ENCODE results near the gene SIT1.

Gene SIT1

GRCh38 chr9:35599763-35600604, 50.7 kb downstream of the SIT1 start:
- H3K4me1 Mint-ChIP-seq (ENCODE audit: low read depth) = peaks cover 18% of the 10 kb centered on the region
- no peak overlapping the region for H3K27ac Mint-ChIP-seq
- no peaks in the 10 kb centered on the region for H3K36me3 Mint-ChIP-seq
- H3K4me3 Mint-ChIP-seq = no peak overlapping the region
- no peaks in the 10 kb centered on the region for H3K9me3 Mint-ChIP-seq (ENCODE audit: low read depth)
- no peaks in the 10 kb centered on the region for H3K27me3 Mint-ChIP-seq

Data from activated naive CD8-positive, alpha-beta T cell (primary cell).